Measurements from ENCODE around the gene RNF126. TPM values are rescaled to one million over a fixed set of nuclear protein-coding genes. Genes with fewer than 3 reads are reported as not detected.

RNF126 gene
- total RNA-seq, 1 experiment from 2014 or later: 61.2 TPM

- POLR2A ChIA-PET: no interaction called here
- Histone ChIP-seq H3K4me3 (ENCODE audit: low read depth in 2 of 2, low read length in 2 of 2) (no peak overlapping the region), H3K9me3 (ENCODE audit: control insufficient read depth, insufficient read depth, low read depth, low read length) (no peaks in the 10 kb centered on the region), H3K27me3 (ENCODE audit: control insufficient read depth, insufficient read depth, low read length) (no peaks in the 10 kb centered on the region), H3K4me1 (ENCODE audit: control insufficient read depth, insufficient read depth, low read length) (no peaks in the 10 kb centered on the region; the same call in 1 of the 2 replicates), H3K36me3 (ENCODE audit: control insufficient read depth, insufficient read depth, low read length) (no peaks in the 10 kb centered on the region; the same call in 1 of the 2 replicates), H3K27ac (ENCODE audit: low read length) (no peak overlapping the region)
- intact Hi-C loops (cut with micrococcal nuclease; ENCODE audit: unreplicated experiment) (no loop called here), in situ Hi-C loops (cut with HindIII; ENCODE audit: low pct_unique_long_range_greater_than_20kb, low sequenced_read_pairs) (no loop called here)
- DNase-seq (ENCODE audit: low read depth, low spot score) (no peak), ATAC-seq (0 out of 2 replicates have a peak, but pooled peaks have one; percentile 31)
- CTCF ChIA-PET: no interaction called here
- BruUV-seq (replicated peaks): no TSS peak
- no peak for TF ChIP-seq TCF7L2 (IDR thresholded peaks at IDR 0.05; ENCODE audit: low read depth, low read length)
These were observed 6.1 kb downstream of the RNF126 start for GRCh38 chr19:656751-657559.

- Histone ChIP-seq H3K4me1 (ENCODE audit: control insufficient read depth, insufficient read depth, low read length) (no peaks in the 10 kb centered on the region; the same call in 1 of the 2 replicates), H3K9me3 (ENCODE audit: control insufficient read depth, insufficient read depth, low read depth, low read length) (no peaks in the 10 kb centered on the region), H3K27ac (ENCODE audit: low read length) (no peak overlapping the region), H3K27me3 (ENCODE audit: control insufficient read depth, insufficient read depth, low read length) (no peaks in the 10 kb centered on the region), H3K36me3 (ENCODE audit: control insufficient read depth, insufficient read depth, low read length) (no peaks in the 10 kb centered on the region; the same call in 1 of the 2 replicates), H3K4me3 (ENCODE audit: low read depth in 2 of 2, low read length in 2 of 2) (no peak overlapping the region)
- CTCF ChIA-PET: no interaction called here
- in situ Hi-C loops (cut with HindIII; ENCODE audit: low pct_unique_long_range_greater_than_20kb, low sequenced_read_pairs) (no loop called here), intact Hi-C loops (cut with micrococcal nuclease; ENCODE audit: unreplicated experiment) (no loop called here)
- TF ChIP-seq SIN3A (IDR thresholded peaks at IDR 0.05; ENCODE audit: borderline replicate concordance, insufficient read depth, low read depth, low read length): no peak
- TF ChIP-seq POLR2AphosphoS5 (IDR thresholded peaks at IDR 0.05; ENCODE audit: low read depth, low read length): no peak
- no peak for TF ChIP-seq CTCF (IDR thresholded peaks at IDR 0.05)
- no peak for TF ChIP-seq REST (IDR thresholded peaks at IDR 0.05; ENCODE audit: insufficient read depth in 1 of 2, low read depth in 2 of 2, low read length in 1 of 2)
- TF ChIP-seq TCF7L2 (IDR thresholded peaks at IDR 0.05; ENCODE audit: low read depth, low read length): no peak
- POLR2A ChIA-PET: no interaction called here
- DNase-seq (ENCODE audit: low read depth, low spot score) (no peak), ATAC-seq (no peak)
- BruUV-seq (replicated peaks): no TSS peak
These were observed 7.3 kb downstream of the RNF126 start for GRCh38 chr19:655691-656090.

- Histone ChIP-seq H3K4me3 (ENCODE audit: low read depth in 2 of 2, low read length in 2 of 2) (no peak overlapping the region), H3K27me3 (ENCODE audit: control insufficient read depth, insufficient read depth, low read length) (no peaks in the 10 kb centered on the region), H3K27ac (ENCODE audit: low read length) (no peak overlapping the region), H3K4me1 (ENCODE audit: control insufficient read depth, insufficient read depth, low read length) (no peaks in the 10 kb centered on the region), H3K9me3 (ENCODE audit: control insufficient read depth, insufficient read depth, low read depth, low read length) (no peaks in the 10 kb centered on the region), H3K36me3 (ENCODE audit: control insufficient read depth, insufficient read depth, low read length) (no peaks in the 10 kb centered on the region; the same call in none of the 2 replicates)
- in situ Hi-C loops (cut with HindIII; ENCODE audit: low pct_unique_long_range_greater_than_20kb, low sequenced_read_pairs) (no loop called here), intact Hi-C loops (cut with micrococcal nuclease; ENCODE audit: unreplicated experiment) (no loop called here)
- POLR2A ChIA-PET: no interaction called here
- CTCF ChIA-PET: no interaction called here
- DNase-seq (ENCODE audit: low read depth, low spot score) (no peak), ATAC-seq (no peak)
- TF ChIP-seq POLR2AphosphoS5 (IDR thresholded peaks at IDR 0.05; ENCODE audit: low read depth, low read length) (no peak), REST (IDR thresholded peaks at IDR 0.05; ENCODE audit: insufficient read depth in 1 of 2, low read depth in 2 of 2, low read length in 1 of 2) (no peak), TCF7L2 (IDR thresholded peaks at IDR 0.05; ENCODE audit: low read depth, low read length) (no peak), SIN3A (IDR thresholded peaks at IDR 0.05; ENCODE audit: borderline replicate concordance, insufficient read depth, low read depth, low read length) (no peak), CTCF (IDR thresholded peaks at IDR 0.05) (no peak)
- BruUV-seq (replicated peaks): no TSS peak
These were observed 9.6 kb downstream of the RNF126 start for GRCh38 chr19:653425-653824.

Data from Panc1 (cell line).